WERI-Rb-1 (cell line): ENCODE data around the gene OR7G2.

Source experiments
- DNase-seq: peaks from one replicate; pipeline ENCODE4 v3.0.0-alpha.2; 2020
- H3K27ac ChIP-seq: fragments of 250-450 bp; sonication (Bioruptor Pico); 2 replicates; pipeline ENCODE4 v1.5.1; 2020; ENCODE audit warnings: mild to moderate bottlenecking, moderate library complexity
- H3K27me3 ChIP-seq: fragments of 250-450 bp; sonication (Bioruptor Pico); 2 replicates; pipeline ENCODE4 v1.5.1; 2021; ENCODE audit warnings: mild to moderate bottlenecking, low read depth, moderate library complexity; ENCODE audit not compliant: insufficient read depth, severe bottlenecking
- H3K36me3 ChIP-seq: fragments of 250-450 bp; sonication (Bioruptor Pico); 2 replicates; pipeline ENCODE4 v1.5.1; 2020; ENCODE audit warnings: mild to moderate bottlenecking, moderate library complexity
- H3K4me3 ChIP-seq: 2 replicates; pipeline ENCODE4 v1.5.1; 2011; ENCODE audit warnings: low read depth, mild to moderate bottlenecking, control low read depth, low read length
- H3K9me3 ChIP-seq: fragments of 250-450 bp; sonication (Bioruptor Pico); 2 replicates; pipeline ENCODE4 v1.5.1; 2021; ENCODE audit warnings: mild to moderate bottlenecking, moderate library complexity; ENCODE audit not compliant: severe bottlenecking
- TF ChIP-seq, protein P1 (sequence below): IDR thresholded peaks from 2 replicates; pipeline ENCODE4 v1.5.1; 2011; ENCODE audit warnings: low read depth, mild to moderate bottlenecking, control low read depth, inconsistent platforms, low read length

Gene OR7G2

DNA sequence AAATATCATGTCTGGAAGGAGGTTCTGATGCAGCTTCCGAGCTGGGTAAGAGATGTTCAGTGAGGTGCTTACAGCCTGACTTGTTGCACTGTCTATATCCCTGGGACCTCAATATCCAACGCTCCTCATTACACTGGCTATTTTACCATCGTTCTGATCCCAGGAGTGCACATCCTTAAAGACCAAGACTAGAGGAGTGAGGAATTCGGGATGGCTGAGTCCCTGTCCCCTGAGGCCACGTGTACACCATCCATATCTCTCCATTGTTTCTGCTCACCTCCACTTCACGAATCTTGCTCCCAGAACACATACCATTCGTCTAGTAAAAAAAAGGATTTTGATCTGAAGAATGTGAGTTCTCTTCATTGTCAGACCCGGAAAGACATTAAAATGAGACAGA is at the start of gene OR7G2:
Gene OR7G2 (minus strand): TSS at position 101 of the 400 bp plus-strand sequence. CDS start 4,232 bp downstream, outside the sequence.
- H3K4me3 ChIP-seq: no peak within 1 kb of the TSS
- H3K9me3 ChIP-seq: no peaks in the 10 kb centered on the region
- no peaks in the 10 kb centered on the region for H3K36me3 ChIP-seq
- H3K27ac ChIP-seq: no peak within 1 kb of the TSS
- TF ChIP-seq, protein P1, sequence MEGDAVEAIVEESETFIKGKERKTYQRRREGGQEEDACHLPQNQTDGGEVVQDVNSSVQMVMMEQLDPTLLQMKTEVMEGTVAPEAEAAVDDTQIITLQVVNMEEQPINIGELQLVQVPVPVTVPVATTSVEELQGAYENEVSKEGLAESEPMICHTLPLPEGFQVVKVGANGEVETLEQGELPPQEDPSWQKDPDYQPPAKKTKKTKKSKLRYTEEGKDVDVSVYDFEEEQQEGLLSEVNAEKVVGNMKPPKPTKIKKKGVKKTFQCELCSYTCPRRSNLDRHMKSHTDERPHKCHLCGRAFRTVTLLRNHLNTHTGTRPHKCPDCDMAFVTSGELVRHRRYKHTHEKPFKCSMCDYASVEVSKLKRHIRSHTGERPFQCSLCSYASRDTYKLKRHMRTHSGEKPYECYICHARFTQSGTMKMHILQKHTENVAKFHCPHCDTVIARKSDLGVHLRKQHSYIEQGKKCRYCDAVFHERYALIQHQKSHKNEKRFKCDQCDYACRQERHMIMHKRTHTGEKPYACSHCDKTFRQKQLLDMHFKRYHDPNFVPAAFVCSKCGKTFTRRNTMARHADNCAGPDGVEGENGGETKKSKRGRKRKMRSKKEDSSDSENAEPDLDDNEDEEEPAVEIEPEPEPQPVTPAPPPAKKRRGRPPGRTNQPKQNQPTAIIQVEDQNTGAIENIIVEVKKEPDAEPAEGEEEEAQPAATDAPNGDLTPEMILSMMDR: no peak
- H3K27me3 ChIP-seq: peaks cover 60% of the 10 kb centered on the region
- DNase-seq: no peak

DNA sequence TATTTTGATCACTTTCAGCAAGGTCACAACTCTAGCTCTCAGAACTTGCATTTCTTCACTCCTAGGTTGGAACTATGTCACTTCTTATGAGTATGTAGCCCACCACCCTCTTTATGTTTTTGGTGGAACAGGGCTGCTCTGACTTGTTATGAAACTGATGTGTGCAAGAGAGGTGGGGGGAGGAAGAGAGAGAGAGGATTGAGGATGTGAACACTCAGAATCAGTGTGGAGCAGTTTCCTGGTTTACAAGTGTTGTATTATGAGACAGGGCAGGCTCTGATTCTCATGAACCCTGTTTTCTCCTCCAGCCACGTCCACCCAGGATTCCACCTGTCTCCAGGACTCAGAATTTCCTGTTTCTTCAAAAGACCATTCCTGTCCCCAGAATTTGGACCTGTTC is 49.0 kb upstream of the OR7G2 start:
- TF ChIP-seq, protein P1: no peak
- no peak for DNase-seq
- no peak overlapping the region for H3K4me3 ChIP-seq
- peaks cover 9% of the 10 kb centered on the region for H3K9me3 ChIP-seq
- H3K36me3 ChIP-seq: peaks cover 68% of the 10 kb centered on the region
- H3K27ac ChIP-seq: no peak overlapping the region
- H3K27me3 ChIP-seq: no peaks in the 10 kb centered on the region

- H3K27me3 ChIP-seq: no peaks in the 10 kb centered on the region
- TF ChIP-seq, protein P1: no peak
- peaks cover 61% of the 10 kb centered on the region for H3K36me3 ChIP-seq
- no peak for DNase-seq
- H3K27ac ChIP-seq: no peak overlapping the region
- H3K4me3 ChIP-seq: no peak overlapping the region
- H3K9me3 ChIP-seq: peaks cover 9% of the 10 kb centered on the region
Observed at GRCh38 chr19:9155591-9155990, 48.3 kb upstream of the OR7G2 start.

DNA sequence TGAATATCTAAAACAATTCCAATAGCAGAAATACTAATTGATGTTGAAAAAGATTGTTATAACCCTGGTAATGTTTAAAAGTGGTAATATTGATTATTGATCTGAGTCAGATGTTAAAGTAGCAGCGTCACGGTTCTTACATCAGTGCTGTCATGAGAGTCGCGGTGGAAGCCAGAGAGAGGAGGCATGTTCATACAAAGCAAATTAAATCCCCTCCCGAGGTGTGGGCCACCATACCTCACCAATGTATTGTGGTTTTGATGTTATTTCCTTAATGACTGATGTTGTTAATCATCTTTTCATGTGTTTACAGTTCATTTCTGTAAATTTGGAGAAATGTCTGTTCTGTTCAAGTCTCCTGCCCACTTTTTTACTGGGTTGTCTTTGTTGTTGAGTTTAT is 44.1 kb upstream of the OR7G2 start:
- no peak overlapping the region for H3K4me3 ChIP-seq
- DNase-seq: no peak
- H3K27me3 ChIP-seq: no peaks in the 10 kb centered on the region
- peaks cover 9% of the 10 kb centered on the region for H3K9me3 ChIP-seq
- H3K27ac ChIP-seq: no peak overlapping the region
- H3K36me3 ChIP-seq: peaks cover 39% of the 10 kb centered on the region
- TF ChIP-seq, protein P1: no peak

- no peak overlapping the region for H3K27ac ChIP-seq
- DNase-seq: no peak
- H3K4me3 ChIP-seq: no peak overlapping the region
- peaks cover 9% of the 10 kb centered on the region for H3K9me3 ChIP-seq
- peaks cover 37% of the 10 kb centered on the region for H3K36me3 ChIP-seq
- TF ChIP-seq, protein P1: no peak
- H3K27me3 ChIP-seq: no peaks in the 10 kb centered on the region
Observed at GRCh38 chr19:9150650-9151049, 43.4 kb upstream of the OR7G2 start.

GRCh38 chr19:9149997-9150396 is 42.7 kb upstream of the OR7G2 start:
- no peak for DNase-seq
- Histone ChIP-seq H3K36me3 (peaks cover 31% of the 10 kb centered on the region), H3K27me3 (no peaks in the 10 kb centered on the region), H3K9me3 (peaks cover 12% of the 10 kb centered on the region), H3K27ac (no peak overlapping the region), H3K4me3 (no peak overlapping the region)
- TF ChIP-seq, protein P1: no peak
